Measurements from ENCODE around the gene TIFAB. TPM values are rescaled to one million over a fixed set of nuclear protein-coding genes. Genes with fewer than 3 reads are reported as not detected.

The TIFAB gene
- total RNA-seq, 6 donors from 2014 or later: 0.23 to 0.24 TPM; not detected in 4

- Histone ChIP-seq H3K4me1 (peaks cover 12 to 31% (median 22%) of the 10 kb centered on the region in 4 donors), H3K4me3 (no peak overlapping the region), H3K9me3 (no peaks in the 10 kb centered on the region), H3K27ac (peak overlapping the region in 2 of 4 donors; percentile 35 to 42), H3K36me3 (no peaks in the 10 kb centered on the region), H3K27me3 (no peaks in the 10 kb centered on the region)
- TF ChIP-seq POLR2AphosphoS5 (IDR thresholded peaks at IDR 0.05): no peak
- no peak for TF ChIP-seq POLR2A (IDR thresholded peaks at IDR 0.05)
- TF ChIP-seq EP300 (IDR thresholded peaks at IDR 0.05): no peak
- TF ChIP-seq CTCF (IDR thresholded peaks at IDR 0.05): no peak
- DNase-seq: no peak
- ATAC-seq (ENCODE audit: low FRiP score in 2 of 2): no peak
- 67 to 87% methylated on average over 3 to 4 of the region's 4 CpGs for WGBS, 2 donors
These were observed 10.2 kb downstream of the TIFAB start for GRCh38 chr5:135441919-135442318.

GRCh38 chr5:135441350-135441831 lies 10.8 kb downstream of the TIFAB start:
- Histone ChIP-seq H3K27me3 (no peaks in the 10 kb centered on the region), H3K36me3 (no peaks in the 10 kb centered on the region), H3K9me3 (no peaks in the 10 kb centered on the region), H3K4me3 (no peak overlapping the region), H3K27ac (peak overlapping the region in 2 of 4 donors; percentile 35 to 42), H3K4me1 (peaks cover 12 to 31% (median 24%) of the 10 kb centered on the region in 4 donors)
- ATAC-seq (ENCODE audit: low FRiP score in 2 of 2): no peak
- WGBS, 2 donors: 35 to 44% methylated on average over 11 of the region's 11 CpGs
- no peak for TF ChIP-seq POLR2AphosphoS5 (IDR thresholded peaks at IDR 0.05)
- TF ChIP-seq EP300 (IDR thresholded peaks at IDR 0.05): no peak
- TF ChIP-seq CTCF (IDR thresholded peaks at IDR 0.05): no peak
- no peak for TF ChIP-seq POLR2A (IDR thresholded peaks at IDR 0.05)
- DNase-seq: no peak

- ATAC-seq (ENCODE audit: low FRiP score in 2 of 2) (no peak), DNase-seq (no peak)
- Histone ChIP-seq H3K4me3 (no peak overlapping the region), H3K27ac (no peak overlapping the region), H3K36me3 (no peaks in the 10 kb centered on the region), H3K27me3 (no peaks in the 10 kb centered on the region), H3K4me1 (peaks cover 12 to 31% (median 24%) of the 10 kb centered on the region in 4 donors), H3K9me3 (no peaks in the 10 kb centered on the region)
- TF ChIP-seq POLR2A (IDR thresholded peaks at IDR 0.05): no peak
- no peak for TF ChIP-seq POLR2AphosphoS5 (IDR thresholded peaks at IDR 0.05)
- no peak for TF ChIP-seq CTCF (IDR thresholded peaks at IDR 0.05)
- WGBS, 2 donors: 64 to 71% methylated on average over 6 of the region's 6 CpGs
These were observed 11.2 kb downstream of the TIFAB start for GRCh38 chr5:135440916-135441315.

- Histone ChIP-seq H3K9me3 (no peaks in the 10 kb centered on the region), H3K27ac (peak overlapping the region in 2 of 4 donors; percentile 33 to 48), H3K36me3 (no peaks in the 10 kb centered on the region), H3K27me3 (no peaks in the 10 kb centered on the region), H3K4me1 (peaks cover 20 to 31% (median 25%) of the 10 kb centered on the region in 4 donors), H3K4me3 (no peak overlapping the region)
- TF ChIP-seq POLR2A (IDR thresholded peaks at IDR 0.05): no peak
- TF ChIP-seq POLR2AphosphoS5 (IDR thresholded peaks at IDR 0.05): no peak
- no peak for TF ChIP-seq CTCF (IDR thresholded peaks at IDR 0.05)
- TF ChIP-seq EP300 (IDR thresholded peaks at IDR 0.05): no peak
- DNase-seq (no peak), ATAC-seq (ENCODE audit: low FRiP score in 2 of 2) (no peak)
- WGBS, 2 donors: 73 to 77% methylated on average over 7 to 11 of the region's 11 CpGs
These were observed 12.6 kb downstream of the TIFAB start for GRCh38 chr5:135439231-135440205.
